Small intestine (tissue), 7 donors: ENCODE measurements around the gene CEMIP2. TPM values are rescaled to one million over a fixed set of nuclear protein-coding genes. Genes with fewer than 3 reads are reported as not detected.

ENCODE experiments used
- DNase-seq, 2 donors: peaks; one replicate each; pipeline versions ENCODE4 v3.0.0 to v3.0.0-alpha.2; 2013
- FAIRE-seq: peaks from 2 replicates; lab custom pipeline; 2012; peaks lifted over from hg19 to GRCh38; lab: Jason Lieb, UNC
- H3K27ac ChIP-seq, 3 donors: one replicate each; pipeline ENCODE4 v1.5.1; 2013; ENCODE audit warnings: low read length in 2 of 3, mild to moderate bottlenecking in 2 of 3, control low read depth in 1 of 3, inconsistent platforms in 1 of 3, low read depth in 1 of 3, moderate library complexity in 1 of 3
- H3K27me3 ChIP-seq, 3 donors: one replicate each; pipeline ENCODE4 v1.6.1; 2013; ENCODE audit warnings: low read length in 3 of 3, inconsistent platforms in 1 of 3; ENCODE audit not compliant: control insufficient read depth in 3 of 3, insufficient read depth in 3 of 3
- H3K36me3 ChIP-seq, 3 donors: one replicate each; pipeline ENCODE4 v1.6.1; 2013; ENCODE audit warnings: low read length in 3 of 3, inconsistent platforms in 1 of 3, low read depth in 1 of 3, mild to moderate bottlenecking in 1 of 3, moderate library complexity in 1 of 3; ENCODE audit not compliant: control insufficient read depth in 3 of 3, insufficient read depth in 2 of 3
- H3K4me1 ChIP-seq, 3 donors: one replicate each; pipeline ENCODE4 v1.6.1; 2013; ENCODE audit warnings: low read length in 2 of 3, inconsistent platforms in 1 of 3, low read depth in 1 of 3, mild to moderate bottlenecking in 1 of 3, moderate library complexity in 1 of 3; ENCODE audit not compliant: control insufficient read depth in 3 of 3, insufficient read depth in 2 of 3
- H3K4me3 ChIP-seq, 3 donors: one replicate each; pipeline ENCODE4 v1.5.1; 2013; ENCODE audit warnings: low read length in 3 of 3, control low read depth in 1 of 3, inconsistent platforms in 1 of 3, low read depth in 1 of 3, mild to moderate bottlenecking in 1 of 3, moderate library complexity in 1 of 3
- H3K9me3 ChIP-seq, 2 donors: one replicate each; pipeline ENCODE4 v1.6.1; 2013; ENCODE audit warnings: low read depth in 1 of 2, low read length in 1 of 2; ENCODE audit not compliant: control insufficient read depth in 2 of 2, insufficient read depth in 1 of 2
- WGBS, 3 donors: extraction: QIAGEN DNeasy Blood & Tissue Kit; methylation state at CpG; one replicate each; pipeline ENCODE4 v1.1.7; 2013; 5-methylcytosine and 5-hydroxymethylcytosine counted together
- polyA plus RNA-seq, 4 donors: library from polyadenylated mRNA; stranded (reverse) in 3 of 4; unstranded in 1 of 4; fragments of 200-250 nt in 3 of 4; fragments of 120-200 nt in 1 of 4; gene quantifications; one replicate each; pipeline versions ENCODE4 v1.2.1 to v1.2.3, GENCODE V29; 2013
- donor health status: healthy with polysubstance abuse.
- donor health status: control.
- donor health status: control.
- donor health status: Bipolar disorder and iron deficiency.
- donor health status: healthy.

CEMIP2 gene
- polyA plus RNA-seq, 4 donors = 29.5 to 42.6 (median 34.3) TPM

GRCh38 chr9:71801826-71802225, 33.5 kb upstream of the CEMIP2 start:
- FAIRE-seq (no peak), DNase-seq (no peak)
- Histone ChIP-seq H3K4me1 (no peaks in the 10 kb centered on the region), H3K4me3 (no peak overlapping the region), H3K27ac (no peak overlapping the region), H3K9me3 (peaks cover 0 to 4% of the 10 kb centered on the region in 2 donors), H3K36me3 (no peaks in the 10 kb centered on the region), H3K27me3 (no peaks in the 10 kb centered on the region)
- 83 to 96% (median 92%) methylated on average over 3 of the region's 3 CpGs for WGBS, 3 donors

- FAIRE-seq (no peak), DNase-seq (no peak)
- WGBS, 3 donors = 34 to 80% (median 38%) methylated on average over 1 of the region's 1 CpG
- Histone ChIP-seq H3K9me3 (peaks cover 0 to 4% of the 10 kb centered on the region in 2 donors), H3K4me1 (peaks cover 0 to 6% (median 0%) of the 10 kb centered on the region in 3 donors), H3K36me3 (no peaks in the 10 kb centered on the region), H3K27me3 (no peaks in the 10 kb centered on the region), H3K4me3 (no peak overlapping the region), H3K27ac (no peak overlapping the region)
Observed at GRCh38 chr9:71797266-71797665, 29.0 kb upstream of the CEMIP2 start.

GRCh38 chr9:71796100-71796767, 27.9 kb upstream of the CEMIP2 start:
- peaks cover 0 to 4% of the 10 kb centered on the region in 2 donors for H3K9me3 ChIP-seq
- WGBS, 3 donors = 86 to 92% (median 88%) methylated on average over 2 of the region's 2 CpGs
- H3K27me3 ChIP-seq = no peaks in the 10 kb centered on the region
- peaks cover 0 to 6% (median 0%) of the 10 kb centered on the region in 3 donors for H3K4me1 ChIP-seq
- FAIRE-seq = no peak
- H3K4me3 ChIP-seq = no peak overlapping the region
- no peak for DNase-seq
- H3K27ac ChIP-seq = peak overlapping the region in 1 of 3 donors; percentile 15
- H3K36me3 ChIP-seq = no peaks in the 10 kb centered on the region

DNA sequence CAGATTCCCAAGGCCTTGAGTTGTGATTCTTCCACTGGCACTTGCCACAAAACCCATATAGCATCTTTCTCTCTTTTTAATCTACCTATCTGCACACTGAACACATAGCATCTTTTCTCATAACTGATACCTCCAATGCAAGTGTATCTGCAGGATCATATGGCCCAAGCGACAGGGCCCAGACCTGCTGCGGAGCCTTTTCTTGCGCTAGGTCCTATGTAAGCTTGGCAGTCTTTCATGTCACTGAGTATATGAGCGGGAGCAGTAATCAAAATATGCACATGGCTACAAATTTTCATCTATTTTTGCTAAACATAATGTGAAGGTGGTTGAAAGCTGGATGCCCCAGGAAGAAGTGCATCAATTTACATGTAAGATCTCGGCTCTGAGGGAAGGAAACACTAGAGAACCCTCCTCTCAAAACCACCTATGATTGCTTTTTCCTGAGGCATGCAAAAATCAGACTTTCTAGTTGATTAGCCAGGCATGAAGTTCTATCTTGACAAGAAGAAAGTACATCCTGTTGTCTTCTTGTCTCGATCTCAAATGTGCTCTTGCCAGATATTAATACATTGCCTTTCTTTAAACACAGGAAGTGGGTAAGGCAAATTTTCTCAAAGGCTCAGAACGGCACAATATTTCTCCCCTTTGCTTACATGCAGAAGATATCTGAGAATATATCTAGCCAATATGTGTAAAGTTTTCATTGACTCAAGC, 26.9 kb upstream of the CEMIP2 start:
- peaks cover 0 to 4% of the 10 kb centered on the region in 2 donors for H3K9me3 ChIP-seq
- FAIRE-seq (no peak), DNase-seq (peak in 1 of 2 donors; percentile 66)
- H3K27ac ChIP-seq = peak overlapping the region in 2 of 3 donors; percentile 12 to 62
- no peak overlapping the region for H3K4me3 ChIP-seq
- no peaks in the 10 kb centered on the region for H3K27me3 ChIP-seq
- WGBS, 3 donors = 71 to 92% (median 81%) methylated on average over 7 of the region's 7 CpGs
- H3K4me1 ChIP-seq = peaks cover 0 to 6% (median 0%) of the 10 kb centered on the region in 3 donors
- no peaks in the 10 kb centered on the region for H3K36me3 ChIP-seq

DNA sequence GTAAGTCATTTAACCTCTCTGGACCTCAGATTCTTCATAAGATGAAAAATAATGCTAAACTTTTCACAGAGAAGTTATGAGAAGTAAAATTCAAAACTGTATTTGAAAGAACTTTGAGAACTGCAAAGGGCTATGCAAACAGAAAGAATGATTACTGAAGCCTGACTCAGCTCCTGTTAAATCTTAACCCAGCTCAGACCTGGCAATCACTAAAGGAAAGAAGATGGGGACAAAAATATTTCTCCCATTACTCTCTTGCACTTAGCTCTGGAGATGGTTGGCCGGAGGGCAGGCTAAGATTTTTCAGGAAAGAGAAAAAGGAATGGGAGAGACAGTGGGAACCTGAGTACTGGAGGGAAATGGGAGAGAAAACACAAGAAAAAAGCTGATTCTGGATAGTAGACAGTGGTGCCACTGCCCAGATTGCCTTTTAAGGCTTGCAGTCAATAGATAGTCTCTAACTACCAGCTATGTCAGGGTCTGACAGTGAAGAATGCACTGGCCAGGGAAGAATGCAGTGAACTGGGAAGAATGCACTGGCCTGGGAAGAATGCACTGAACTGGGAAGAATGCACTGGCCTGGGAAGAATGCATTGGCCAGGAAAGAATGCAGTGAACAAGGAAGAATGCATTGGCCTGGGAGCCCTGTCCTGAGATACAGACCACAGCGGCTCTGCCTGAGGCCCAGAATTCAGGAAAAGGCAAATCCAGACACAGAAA, 25.2 kb upstream of the CEMIP2 start:
- FAIRE-seq = no peak
- 83 to 91% (median 87%) methylated on average over 2 of the region's 2 CpGs for WGBS, 3 donors

GRCh38 chr9:71791875-71792274, 23.6 kb upstream of the CEMIP2 start:
- Histone ChIP-seq H3K27me3 (no peaks in the 10 kb centered on the region), H3K27ac (no peak overlapping the region), H3K4me3 (no peak overlapping the region), H3K4me1 (peaks cover 0 to 6% (median 0%) of the 10 kb centered on the region in 3 donors), H3K36me3 (no peaks in the 10 kb centered on the region), H3K9me3 (no peaks in the 10 kb centered on the region)
- FAIRE-seq (no peak), DNase-seq (no peak)
- 92 to 98% (median 95%) methylated on average over 4 of the region's 4 CpGs for WGBS, 3 donors

More for the DNA sequence above, 25.2 kb upstream of the CEMIP2 start:
- H3K27me3 ChIP-seq = no peaks in the 10 kb centered on the region
- peak in 1 of 2 donors; percentile 31 for DNase-seq
- peaks cover 0 to 6% (median 0%) of the 10 kb centered on the region in 3 donors for H3K4me1 ChIP-seq
- peak overlapping the region in 2 of 3 donors; percentile 13 to 52 for H3K27ac ChIP-seq
- H3K36me3 ChIP-seq = no peaks in the 10 kb centered on the region
- H3K9me3 ChIP-seq = no peaks in the 10 kb centered on the region
- H3K4me3 ChIP-seq = no peak overlapping the region

- FAIRE-seq (no peak), DNase-seq (no peak)
- Histone ChIP-seq H3K4me1 (peaks cover 0 to 6% (median 0%) of the 10 kb centered on the region in 3 donors), H3K36me3 (no peaks in the 10 kb centered on the region), H3K9me3 (no peaks in the 10 kb centered on the region), H3K27ac (no peak overlapping the region), H3K4me3 (no peak overlapping the region), H3K27me3 (no peaks in the 10 kb centered on the region)
- 91 to 96% (median 94%) methylated on average over 1 of the region's 1 CpG for WGBS, 3 donors
Observed at GRCh38 chr9:71790296-71790695, 22.0 kb upstream of the CEMIP2 start.

DNA sequence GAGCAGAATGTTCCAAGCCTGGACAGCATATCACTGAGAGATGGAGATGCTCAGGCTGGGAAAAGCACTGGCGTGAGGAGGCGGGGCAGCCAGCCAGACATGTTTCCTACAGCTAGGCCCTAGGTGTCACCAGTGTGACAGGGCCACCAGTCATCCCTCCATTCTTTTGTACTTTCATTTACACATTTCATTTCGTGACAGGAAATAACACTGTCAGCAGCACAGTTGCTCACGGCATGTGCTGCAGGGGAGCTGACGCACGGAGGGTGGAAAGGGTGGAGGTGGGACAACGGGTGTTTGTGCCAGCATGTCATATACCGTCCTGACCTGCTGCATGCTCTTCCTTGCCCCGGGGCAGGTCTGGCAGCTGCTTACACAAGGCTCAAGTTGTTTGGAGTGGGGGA, 14.8 kb upstream of the CEMIP2 start:
- Histone ChIP-seq H3K4me3 (no peak overlapping the region), H3K4me1 (no peaks in the 10 kb centered on the region), H3K27me3 (no peaks in the 10 kb centered on the region), H3K36me3 (no peaks in the 10 kb centered on the region), H3K27ac (peak overlapping the region in 2 of 3 donors; percentile 75 to 81), H3K9me3 (no peaks in the 10 kb centered on the region)
- no peak for FAIRE-seq
- DNase-seq = peak in 1 of 2 donors; percentile 69
- 45 to 55% (median 49%) methylated on average over 9 of the region's 9 CpGs for WGBS, 3 donors
